HT1080 (cell line): ENCODE measurements around the gene EXOC6B. TPM values are rescaled to one million over a fixed set of nuclear protein-coding genes. Genes with fewer than 3 reads are reported as not detected.
A peak's percentile ranks its signal among the peaks of the same experiment; 100 is the strongest.

Experiments
- DNase-seq: peaks from one replicate; pipeline ENCODE4 v3.0.0-alpha.2; 2015; ENCODE audit warnings: low read depth
- polyA plus RNA-seq, 2 experiments: library from polyadenylated mRNA; depleted of rRNA; stranded (reverse); fragments of >200 nt; gene quantifications; 2 replicates each; pipeline ENCODE4 v1.2.3, GENCODE V29; 2015
- total RNA-seq: library from RNA; depleted of rRNA; stranded (reverse); fragments of >200 nt; shearing (Covaris generic); gene quantifications from 2 replicates; pipeline ENCODE4 v1.2.3, GENCODE V29; 2014; rRNA removed

Gene EXOC6B
- total RNA-seq, result 5.1 and 6.8 TPM in 2 replicates
- 4.7 and 5.8 TPM in 2 replicates for polyA plus RNA-seq (2015; cell fraction: cytosol; rRNA removed)
- 12.4 and 14.4 TPM in 2 replicates for polyA plus RNA-seq (2015; cell fraction: nucleus; rRNA removed)

DNA sequence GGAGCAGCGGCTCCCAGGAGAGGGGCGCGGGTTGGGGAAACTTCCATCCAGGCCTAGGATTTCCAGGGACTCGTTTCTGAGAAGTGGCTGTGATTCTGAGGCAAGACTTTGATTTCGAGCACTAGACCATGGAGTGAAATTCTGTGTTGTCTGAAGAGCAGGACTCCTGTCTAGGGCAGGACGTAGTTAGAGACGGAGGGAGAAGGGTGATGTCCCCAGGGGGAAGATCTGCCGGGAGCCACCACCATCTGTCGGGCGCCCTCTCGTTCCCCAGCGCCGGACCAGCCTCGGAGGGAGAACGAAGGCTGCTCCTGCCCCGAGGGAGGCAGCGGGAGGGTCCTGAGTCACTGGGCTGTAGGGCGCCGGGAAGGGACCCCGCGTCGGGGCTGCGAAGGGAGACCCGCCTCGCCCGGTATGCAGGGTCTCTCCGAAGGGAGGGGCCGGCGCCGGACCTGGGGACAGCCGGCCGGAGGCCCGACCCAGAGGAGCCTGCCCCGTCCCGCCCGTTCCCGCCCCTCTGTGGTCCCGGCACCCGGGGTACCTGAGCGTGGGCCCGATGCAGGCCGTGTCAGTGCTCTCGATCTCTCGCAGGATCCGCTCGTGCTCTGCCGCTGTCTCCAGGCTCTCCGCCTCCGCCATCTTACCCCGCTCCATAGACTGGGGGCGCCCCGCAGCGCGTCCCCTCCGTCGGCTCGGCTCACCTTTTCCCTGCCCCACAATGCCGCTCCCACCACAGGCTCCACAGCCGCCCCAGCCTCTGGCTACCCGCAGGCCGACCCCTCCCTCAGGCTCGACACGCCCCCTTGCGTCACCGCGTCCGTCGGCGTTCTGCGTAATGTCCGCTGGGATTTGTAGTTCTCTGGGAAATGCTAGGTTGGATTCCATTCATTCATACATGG is at the start of gene EXOC6B:
EXOC6B (minus strand) TSS at position 777 of the 899 bp plus-strand sequence.
- DNase-seq, result peak; percentile 87

DNA sequence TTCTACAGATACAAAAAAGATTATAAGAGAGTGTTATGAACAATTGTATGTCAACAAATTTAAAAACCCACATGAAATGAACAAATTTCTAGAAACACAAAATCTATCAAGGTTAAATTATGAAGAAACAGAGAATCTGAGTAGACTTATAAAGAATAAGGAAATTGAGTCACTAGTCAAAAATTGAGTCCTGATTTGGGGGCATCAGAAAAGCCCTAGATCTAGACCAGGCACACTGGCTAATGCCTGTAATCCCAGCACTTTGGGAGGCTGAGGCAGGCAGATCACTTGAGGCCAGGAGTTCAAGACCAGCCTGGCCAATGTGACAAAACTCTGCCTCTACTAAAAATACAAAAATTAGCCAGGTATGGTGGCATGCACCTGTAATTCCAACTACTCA is 46.0 kb upstream of the EXOC6B start:
- no peak for DNase-seq

DNA sequence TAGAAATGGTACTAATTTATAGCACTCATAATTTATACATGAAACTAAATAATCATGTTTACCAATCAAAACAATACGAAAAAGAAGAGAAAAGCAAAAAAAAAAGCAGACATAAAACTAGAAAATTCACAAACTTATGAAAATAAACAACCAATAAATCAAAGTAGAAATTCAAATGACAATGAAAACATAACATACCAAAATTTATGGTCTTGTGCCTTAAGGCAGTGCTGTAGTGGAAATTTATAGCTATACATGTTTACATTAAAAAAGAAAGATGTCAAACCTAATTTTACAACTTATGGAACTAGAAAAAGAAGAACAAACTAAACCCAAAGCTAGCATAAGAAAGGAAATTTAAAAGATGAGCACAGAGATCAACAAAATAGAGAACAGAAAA is 45.2 kb upstream of the EXOC6B start:
- no peak for DNase-seq

DNA sequence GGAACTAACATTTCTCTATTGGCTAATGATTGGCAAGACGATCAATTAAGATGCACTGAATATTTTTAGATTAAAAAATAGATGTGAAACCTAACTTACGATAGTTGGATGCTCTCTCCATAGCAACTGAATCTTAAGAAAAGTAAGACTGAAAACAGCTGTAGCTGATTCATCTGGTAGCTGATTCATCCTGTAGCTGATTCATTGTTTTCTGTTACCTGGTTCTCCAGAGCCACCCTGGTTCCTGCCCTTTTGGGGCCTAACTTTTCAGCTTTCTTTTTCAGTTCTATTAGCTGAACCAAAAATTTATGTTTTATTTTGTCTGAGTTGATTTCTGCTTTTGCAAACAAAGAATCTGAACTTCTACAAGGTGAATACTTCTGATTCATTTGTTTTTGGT is 38.7 kb upstream of the EXOC6B start:
- DNase-seq, result peak; percentile 83

DNA sequence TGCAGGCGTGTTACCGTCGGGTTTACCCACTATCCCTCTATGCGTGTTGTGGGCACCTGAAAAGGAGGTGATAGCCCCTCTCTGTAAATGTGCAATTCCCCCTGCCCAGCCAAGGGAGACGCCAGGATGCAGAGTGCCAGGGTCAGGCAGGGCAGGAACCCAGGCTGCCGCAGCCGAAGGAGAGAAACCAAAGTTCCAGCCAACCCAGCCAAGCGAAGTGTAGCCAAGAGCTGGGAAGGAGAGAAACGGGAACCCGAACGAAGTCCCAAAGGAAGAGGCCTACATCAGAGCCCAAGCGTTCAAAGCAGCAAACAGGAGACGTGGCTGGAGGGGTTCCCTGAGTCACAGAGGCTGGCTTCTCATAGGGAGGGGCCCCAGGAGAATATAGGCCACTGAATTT is 37.2 kb upstream of the EXOC6B start:
- DNase-seq, result no peak

DNA sequence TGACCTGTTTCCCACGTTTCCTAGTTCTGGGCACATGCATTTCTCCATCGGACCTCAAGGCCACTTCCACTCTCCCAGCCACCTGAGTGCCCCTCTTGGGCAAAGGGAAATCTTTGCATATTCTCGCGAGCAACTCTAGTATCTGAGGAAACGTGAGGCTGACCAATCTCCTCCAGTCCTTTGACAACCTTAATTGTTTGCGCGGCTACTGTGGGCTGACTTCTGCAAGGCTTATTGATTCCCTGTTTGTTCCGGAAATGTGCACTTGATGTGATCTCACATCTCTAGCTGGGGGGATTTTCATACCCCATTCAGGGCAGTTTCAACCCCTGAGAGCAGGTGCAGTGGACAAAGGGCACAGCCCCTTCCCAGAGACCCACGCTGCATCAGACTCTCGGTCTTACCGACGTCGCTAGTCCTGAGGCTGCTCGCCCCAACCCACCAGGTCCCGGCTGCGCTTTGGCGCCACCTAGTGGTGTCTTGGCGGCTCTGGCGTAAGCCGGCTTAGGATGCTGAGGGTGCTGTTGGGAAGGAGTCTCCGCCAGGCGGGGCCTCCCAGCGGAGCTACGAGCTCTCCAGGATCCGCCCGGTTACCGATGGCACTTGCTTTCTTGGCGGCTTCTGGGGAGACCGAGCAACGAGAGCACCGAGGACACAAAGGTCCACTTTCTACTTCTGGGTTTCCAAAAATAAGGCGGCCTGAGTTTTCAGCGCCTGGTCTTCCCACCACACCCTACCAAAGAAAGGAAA is 36.6 kb upstream of the EXOC6B start:
- DNase-seq, result peak; percentile 86

DNA sequence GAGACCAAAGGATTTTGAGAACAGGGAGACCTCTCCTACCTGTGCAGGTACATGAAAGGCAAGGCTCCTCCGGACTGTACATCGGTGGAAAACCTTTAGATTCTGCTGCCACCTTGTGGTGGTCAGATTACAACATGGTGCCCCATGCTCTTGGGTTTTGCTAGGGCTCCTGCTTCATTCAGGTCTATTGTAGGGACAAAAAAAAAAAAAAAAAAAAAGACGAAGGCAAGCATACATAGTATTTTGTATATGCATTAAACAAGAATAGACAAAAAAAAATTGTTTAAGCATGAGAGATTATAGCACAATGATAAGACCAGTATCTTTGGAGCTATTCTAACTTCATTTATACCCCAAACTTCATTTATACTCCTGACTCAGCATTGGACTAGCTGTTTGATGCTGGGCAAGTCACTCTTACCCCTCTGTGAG is 34.0 kb upstream of the EXOC6B start:
- DNase-seq, result peak; percentile 60

DNA sequence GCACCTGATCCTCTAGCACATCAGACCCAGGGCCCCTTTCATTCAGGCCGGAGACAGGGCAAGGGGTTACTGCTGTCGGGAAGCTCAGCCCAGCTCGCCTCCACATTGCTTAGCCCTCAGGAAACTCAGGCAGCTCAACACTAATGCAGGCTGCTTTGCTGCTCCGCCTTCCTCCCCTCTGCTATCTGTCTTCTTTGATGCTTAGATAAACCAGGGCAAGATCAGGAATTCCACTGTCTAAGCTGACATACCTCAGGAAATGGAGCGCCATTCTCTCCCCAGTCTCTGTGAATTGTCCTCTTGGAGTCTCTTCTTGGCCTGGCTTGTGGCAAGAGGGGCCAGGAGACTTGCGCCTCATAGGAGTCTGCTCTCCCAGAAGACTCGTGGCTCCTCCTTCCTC is 25.5 kb upstream of the EXOC6B start:
- DNase-seq, result no peak

DNA sequence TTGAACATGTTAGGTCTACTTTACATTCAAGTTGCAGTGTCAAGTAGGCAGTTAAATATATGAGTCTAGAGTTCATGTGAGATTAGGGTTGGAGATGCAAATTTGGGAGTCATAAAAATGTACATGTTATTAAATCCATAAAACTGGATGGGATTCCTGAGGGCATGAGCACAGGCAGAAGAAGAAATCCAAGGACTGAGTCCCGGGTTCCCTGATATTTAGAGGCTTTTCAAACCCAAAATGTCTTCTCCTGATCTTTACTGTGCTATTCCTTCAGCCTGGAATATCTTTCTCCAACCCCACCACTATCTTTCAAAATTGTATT is 23.3 kb upstream of the EXOC6B start:
- DNase-seq, result no peak

DNA sequence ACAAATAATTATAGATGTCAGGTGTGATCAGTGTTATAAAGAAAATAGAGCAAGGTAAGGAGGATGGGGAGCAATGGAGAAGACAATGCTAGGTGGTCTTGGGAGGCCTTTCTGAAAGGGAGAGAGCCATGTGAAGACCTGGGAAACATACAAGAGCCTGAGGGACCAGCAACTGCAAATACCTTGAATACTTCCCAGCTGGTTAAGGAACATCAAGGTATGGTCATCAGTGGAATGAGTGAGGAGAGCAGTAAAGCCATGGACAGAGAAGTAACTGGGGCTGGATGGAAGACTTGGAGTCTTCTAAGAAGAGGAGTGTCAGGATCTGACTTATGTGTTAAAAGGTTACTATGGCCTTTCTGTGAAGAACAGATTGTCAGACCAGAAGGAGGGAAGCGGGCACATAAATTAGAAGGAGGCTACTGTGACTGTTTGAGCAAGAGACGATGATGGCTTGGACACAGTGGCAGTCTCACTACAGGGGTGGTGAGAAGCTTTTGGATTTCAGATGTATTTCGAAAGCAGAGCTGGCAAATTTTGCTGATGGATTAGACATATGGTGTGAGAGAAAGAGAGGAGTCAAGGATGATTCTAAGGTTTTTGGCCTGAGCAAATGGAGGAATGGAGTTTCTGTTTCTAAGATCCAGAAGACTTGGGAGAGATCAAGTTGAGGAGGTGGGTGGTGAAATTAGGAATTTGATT is 22.8 kb upstream of the EXOC6B start:
- no peak for DNase-seq

DNA sequence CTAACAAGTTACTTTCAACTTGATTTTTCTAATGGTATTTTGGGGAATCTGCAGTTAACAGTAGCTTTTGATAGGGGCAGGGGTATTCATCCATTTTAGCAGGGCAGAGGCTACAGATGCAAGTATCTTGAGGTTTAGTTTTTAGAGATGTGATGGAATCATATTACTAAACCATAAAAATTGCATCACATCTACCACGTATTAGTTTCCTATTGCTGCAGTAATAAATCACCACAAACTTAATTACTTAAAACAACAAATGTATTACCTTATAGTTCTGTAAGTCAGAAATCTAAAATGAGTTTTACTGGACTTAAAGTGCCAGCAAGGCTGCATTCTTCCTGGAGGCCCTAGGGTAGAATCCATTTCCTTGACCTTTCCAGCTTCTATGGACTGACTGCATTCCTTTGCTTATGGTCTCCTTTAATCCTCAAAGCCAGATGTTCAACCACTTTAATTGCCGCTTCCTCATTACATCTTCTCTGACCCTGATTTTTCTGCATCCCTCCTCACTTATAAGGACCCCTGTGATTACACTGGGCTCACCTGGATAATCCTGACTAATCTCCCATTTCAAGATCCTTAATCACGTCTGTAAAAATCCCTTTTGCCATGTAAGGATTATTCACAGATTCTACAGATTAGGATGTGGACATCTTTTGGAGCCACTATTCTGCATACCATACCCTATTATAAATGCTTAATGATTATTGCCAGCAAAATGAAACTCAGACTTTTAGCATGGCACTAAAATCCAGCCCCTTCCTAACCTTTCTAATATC is 21.9 kb upstream of the EXOC6B start:
- no peak for DNase-seq

DNA sequence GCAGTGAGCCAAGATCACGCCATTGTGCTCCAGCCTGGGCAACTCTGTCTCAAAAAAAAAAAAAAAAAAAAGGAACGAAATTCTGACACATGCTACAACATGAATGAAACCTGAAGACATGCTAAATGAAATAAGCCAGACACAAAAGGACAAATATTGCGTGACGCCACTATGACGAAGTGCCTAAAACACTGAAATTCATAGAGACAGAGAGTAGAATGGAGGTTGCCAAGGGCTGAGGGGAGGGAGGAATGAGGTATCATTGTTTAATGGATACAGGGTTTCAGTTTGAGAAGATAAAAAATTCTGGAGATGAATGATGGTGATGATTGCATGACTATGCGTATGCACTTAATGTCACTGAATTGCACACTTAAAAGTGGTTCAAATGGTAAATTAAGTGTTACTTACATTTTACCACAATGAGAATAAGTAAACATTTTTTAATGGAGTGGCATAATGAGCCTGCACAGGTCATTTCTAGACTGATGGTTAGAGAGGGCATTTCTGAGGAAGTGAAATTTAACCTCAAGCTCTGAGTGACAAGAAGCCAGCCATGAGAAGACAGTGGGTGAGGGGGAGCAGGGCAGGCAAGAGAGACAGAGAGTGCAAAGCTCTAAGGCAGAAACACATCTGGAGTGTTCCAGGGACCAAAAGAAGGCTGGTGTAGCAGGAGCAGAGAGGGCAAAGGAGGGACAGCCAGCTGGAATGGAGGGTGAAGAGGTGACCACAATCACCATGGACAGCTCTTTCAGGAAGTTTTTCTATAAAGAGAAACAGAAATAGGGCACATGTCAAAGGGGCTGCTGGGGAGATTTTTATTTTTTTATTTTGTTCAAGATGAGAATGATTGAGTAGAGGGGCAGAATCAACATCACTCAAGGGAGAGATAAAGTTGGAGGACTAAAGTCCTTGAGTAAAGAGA is 20.6 kb upstream of the EXOC6B start:
- DNase-seq, result no peak

DNA sequence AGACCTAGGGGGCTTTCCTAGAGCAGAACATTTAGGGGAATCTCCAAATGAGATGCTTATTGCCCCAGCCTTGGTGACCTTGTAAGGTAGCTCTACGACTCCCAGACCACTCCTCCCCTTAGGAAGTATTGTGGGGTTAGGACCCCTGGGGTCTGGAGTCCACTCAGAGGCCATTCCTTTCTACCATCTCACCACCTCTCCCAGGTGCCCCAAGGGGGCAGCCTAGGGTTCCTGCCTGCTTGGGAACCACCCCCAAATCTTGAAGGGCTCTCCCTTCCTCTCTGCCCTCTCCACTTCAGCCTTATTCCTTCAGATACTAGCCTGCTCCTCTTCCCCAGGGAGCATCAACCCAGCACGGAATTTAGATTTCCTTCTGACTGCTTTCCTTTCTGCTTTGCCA is 17.5 kb upstream of the EXOC6B start:
- no peak for DNase-seq

DNA sequence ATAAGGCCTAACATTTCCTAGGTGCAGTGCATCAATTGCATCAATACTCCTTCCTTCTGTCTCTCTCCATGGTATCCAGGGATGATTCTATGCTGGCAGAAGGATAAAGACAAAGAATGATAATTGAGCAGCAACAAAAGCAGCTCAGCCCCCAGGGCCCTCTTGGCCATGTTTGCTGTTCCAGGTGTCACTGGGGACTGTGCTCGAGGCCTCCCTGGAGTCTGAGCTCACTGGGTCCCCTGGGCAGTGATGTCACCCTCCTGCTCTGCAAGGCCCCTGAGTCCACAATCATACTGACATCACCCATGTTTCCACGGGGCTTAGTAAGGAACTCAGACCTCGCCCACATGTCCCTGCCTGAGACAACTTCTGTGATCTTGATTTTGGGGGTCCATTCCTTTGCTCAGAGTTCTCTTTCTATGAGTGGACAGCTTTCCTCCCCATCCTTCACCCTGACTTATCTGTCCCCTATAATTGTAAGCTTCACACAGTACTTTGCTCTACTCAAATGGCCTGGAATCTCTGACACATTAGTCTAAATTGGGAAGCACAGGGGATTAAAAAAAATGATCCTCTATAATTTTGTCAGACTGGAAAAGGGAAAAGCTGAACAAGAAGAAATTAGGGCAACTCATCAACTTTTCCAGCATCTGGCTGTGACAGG is 15.8 kb upstream of the EXOC6B start:
- DNase-seq, result no peak

DNA sequence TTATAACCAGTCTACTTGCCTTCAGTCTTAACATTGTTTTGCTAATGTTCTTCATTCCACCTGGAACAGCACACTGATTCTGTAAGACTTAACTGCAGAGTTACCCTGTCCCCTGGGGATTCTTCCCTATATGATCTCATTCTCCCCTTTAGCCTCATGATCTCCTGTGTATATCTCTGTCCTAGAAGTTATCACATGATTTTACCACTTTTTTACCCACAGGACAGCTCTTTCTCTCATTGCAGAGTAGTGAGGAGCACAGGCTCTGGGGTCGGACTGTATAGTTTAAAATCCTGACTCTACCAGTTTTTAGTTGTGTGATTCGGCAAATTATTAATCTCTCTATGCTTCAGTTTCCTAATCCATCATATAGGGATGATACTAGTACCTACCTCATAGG is 14.2 kb upstream of the EXOC6B start:
- no peak for DNase-seq

DNA sequence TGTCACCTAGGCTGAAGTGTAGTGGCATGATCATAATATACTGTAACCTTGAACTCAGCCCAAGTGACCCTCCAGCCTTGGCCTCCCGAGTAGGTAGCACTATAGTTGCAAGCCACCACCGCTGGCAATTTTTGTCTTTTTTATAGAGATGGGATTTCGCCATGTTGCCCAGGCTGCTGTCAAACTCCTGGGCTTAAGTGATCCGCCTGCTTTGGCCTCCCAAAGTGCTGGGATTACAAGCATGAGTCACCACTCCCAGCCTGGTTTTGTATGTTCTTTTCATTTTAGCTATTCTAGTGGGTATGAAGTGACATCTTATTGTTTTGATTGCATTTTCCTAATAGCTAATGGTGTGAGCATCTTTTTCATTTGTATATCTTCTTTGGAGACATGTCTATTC is 11.3 kb upstream of the EXOC6B start:
- DNase-seq, result peak; percentile 38

DNA sequence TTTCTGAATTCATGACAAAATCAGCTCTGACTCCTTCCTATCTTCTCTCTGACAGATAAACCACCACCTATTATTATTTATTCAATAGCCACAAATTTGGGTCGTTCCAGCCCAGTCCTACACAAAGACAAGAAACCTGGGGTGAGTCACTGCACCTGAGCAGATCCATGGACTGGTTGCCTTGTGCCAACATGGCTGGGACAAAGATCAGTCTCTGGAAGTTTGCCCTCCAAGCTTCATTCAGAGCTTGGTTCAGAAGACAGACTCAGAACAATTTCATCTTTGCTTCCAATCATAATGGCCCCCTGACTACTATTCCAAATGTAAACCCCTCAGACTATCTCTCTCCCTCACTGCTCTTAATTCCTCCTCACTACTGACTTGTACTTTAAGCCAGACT is 9.6 kb upstream of the EXOC6B start:
- no peak for DNase-seq

DNA sequence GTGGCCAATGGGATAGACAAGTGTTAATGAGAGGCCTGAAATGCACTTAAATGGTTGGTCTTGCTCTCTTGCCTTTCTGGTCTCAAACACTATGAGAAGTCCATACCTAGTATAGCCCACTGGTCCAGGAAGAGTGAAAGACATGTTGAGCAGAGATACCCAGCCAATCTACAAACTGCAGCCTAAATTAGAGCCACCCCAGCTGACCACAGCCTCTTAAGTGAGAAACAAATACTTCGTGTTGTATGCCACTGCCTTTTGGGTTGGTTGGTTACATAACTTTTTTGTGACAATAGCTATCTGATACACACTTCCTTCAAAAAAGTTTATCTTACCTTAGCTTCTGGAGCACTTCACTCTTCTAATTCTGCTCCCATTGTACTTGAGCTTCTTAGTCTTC is 8.8 kb upstream of the EXOC6B start:
- DNase-seq, result no peak

DNA sequence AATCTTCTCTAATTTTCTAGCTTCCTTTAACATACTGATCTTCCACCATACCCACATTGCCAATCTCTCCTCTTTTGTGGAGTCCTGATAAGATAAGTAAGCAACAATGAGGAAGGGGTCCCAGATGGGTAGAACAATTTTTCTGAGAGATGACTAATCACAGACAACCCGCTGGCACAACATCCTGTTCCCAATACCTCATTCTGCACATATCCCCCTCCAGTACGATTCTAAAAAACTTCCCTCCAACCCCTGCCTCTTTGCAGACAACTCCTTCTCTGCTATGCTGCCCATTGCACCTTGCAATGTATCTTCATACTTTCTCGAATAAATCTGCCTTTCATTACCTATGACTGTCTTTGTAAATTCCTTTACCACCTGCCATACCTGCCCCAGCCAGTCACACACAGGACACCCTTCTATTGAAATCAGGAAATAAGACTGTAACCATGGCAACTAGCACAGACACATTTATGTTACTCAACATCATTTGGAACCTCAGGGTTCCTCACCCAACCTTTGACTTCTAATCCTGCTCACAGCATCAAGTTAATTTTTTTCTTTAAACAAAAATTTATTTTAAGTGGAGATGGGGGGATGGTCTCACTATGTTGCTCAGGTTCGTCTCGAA is 7.4 kb upstream of the EXOC6B start:
- peak; percentile 62 for DNase-seq
